Head of caudate nucleus (tissue), 42 donors: ENCODE data around the gene CENPB.
"Not testable (repeated sequence)": the region's sequence is repeated elsewhere in the genome, so short reads cannot be mapped to it uniquely, and the experiment has no call there.

Experiments used
- DNase-seq, 42 donors: peaks; one replicate each; pipeline versions ENCODE4 v3.0.0 to v3.0.0-alpha.2; 2020 to 2021; ENCODE audit warnings: mixed read lengths in 7 of 42
- intact Hi-C: fragments of 100-400 bp; cut with DNase I; formaldehyde crosslinking; loops from one replicate; pipeline ENCODE4 v1.15.0; 2022

The CENPB gene, protein sequence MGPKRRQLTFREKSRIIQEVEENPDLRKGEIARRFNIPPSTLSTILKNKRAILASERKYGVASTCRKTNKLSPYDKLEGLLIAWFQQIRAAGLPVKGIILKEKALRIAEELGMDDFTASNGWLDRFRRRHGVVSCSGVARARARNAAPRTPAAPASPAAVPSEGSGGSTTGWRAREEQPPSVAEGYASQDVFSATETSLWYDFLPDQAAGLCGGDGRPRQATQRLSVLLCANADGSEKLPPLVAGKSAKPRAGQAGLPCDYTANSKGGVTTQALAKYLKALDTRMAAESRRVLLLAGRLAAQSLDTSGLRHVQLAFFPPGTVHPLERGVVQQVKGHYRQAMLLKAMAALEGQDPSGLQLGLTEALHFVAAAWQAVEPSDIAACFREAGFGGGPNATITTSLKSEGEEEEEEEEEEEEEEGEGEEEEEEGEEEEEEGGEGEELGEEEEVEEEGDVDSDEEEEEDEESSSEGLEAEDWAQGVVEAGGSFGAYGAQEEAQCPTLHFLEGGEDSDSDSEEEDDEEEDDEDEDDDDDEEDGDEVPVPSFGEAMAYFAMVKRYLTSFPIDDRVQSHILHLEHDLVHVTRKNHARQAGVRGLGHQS

DNA sequence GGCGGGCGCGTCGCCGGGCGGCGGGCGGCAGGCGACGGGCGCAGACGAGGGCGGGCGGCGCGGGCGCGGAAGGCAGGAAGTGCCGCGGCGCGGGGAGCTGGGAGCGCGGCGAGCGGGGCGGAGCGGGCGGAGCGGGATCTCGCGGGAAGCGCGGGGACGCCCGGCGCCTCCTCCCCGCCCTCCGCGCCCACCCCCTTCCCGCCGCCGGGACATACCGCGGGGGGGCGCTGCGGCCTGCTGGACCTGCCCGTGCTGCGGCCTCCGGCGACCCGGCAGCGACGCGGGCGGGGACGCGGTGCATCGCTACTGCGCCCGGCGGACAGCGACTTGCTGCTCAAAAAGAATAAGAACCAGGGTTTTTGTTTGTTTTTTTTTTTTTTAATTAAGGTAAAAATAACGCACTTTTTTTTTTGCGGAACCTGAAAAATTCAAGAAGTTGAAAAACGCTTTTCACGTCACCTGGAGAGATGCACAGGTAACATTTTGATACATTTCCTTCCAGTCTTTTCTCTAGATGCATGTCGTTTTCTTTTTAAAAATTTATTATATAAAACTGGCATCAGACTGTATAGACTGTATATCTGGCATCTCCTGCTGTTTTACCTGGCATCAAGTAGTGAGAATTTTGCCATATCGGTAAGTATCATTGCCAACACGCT, at the start of gene CENPB:
TSS of gene CENPB (minus strand) at position 76 of the 659 bp plus-strand sequence. CDS start 257 bp downstream, outside the sequence.
- peak; percentile 74 to 96 (median 92) for DNase-seq
- intact Hi-C loops: loop anchor here (10.0 kb wide), 1 partner anchor 228 kb away; the partner anchor contains the start of gene RNF24

DNA sequence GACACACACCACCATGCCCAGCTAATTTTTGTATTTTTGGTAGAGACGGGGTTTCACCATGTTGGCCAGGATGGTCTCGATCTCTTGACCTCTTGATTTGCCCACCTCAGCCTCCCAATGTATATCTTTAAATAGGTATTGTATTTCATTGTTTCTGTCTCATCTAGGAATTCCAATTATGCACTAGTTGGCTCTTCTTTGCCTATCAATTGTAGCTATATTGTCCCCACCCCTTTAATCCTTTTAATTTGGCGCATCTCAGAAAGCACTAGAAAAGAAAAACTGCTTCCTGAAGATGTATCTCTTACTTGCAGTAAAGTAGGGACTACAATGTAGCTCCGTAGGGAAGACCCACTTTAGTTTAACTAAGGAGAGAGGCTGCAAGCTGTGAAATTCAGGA, 49.6 kb upstream of the CENPB start:
- DNase-seq: no peak
- intact Hi-C loops: no loop called here

DNA sequence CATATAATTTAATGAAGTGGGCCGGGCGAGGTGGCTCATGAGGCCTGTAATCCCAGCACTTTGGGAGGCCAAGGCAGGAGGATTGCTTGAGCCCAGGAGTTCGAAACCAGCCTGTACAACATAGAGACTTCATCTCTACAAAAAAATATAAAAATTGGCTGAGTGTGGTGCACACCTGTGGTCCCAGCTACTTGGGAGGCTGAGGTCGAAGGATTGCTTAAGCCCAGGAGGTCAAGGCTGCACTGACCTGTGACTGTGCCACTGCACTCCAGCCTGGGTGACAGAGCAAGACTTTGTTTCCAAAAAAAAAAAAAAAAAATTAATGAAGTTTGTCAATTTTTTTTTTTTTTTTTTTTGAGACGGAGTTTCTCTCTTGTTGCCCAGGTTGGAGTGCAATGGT, 43.4 kb upstream of the CENPB start:
- DNase-seq, intact Hi-C loops: not testable (repeated sequence)

DNA sequence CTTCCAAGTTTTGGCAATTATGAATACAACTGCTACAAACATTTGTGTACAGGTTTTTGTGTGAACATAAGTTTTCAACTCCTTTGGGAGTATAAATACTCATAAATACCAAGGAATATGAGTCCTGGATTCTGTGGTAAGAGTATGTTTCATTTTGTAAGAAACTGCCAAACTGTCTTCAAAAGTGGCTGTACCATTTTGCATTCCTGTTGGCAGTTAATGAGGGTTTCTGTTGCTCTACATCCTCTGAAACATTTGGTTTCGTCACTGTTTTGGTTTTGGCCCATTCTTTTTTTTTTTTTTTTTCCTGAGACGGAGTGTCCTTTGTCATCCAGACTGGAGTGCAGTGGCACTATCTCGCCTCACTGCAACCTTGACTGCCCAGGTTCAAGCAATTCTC, 42.3 kb upstream of the CENPB start:
- intact Hi-C loops: no loop called here
- DNase-seq: no peak

DNA sequence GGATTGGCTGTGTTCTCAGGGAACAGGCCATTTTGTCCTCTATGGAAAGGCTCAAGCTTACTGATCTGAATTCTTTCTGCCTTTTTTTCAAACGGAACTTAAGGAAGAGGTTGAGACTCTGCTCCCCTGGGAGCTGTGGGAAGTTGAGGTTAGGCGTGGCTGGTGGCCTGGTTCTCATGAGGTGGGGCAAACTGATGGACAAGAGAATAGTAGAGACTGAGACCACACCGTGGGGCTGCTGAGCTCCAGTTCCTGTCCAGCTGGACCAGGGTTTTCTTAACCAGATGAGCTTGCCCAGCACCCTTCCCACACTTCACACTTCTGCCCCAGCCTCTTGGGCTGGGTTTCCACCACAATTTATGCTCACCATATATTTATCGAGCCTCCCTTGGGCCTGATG, 39.9 kb upstream of the CENPB start:
- intact Hi-C loops: no loop called here
- peak in 1 of 42 donors; percentile 3 for DNase-seq

DNA sequence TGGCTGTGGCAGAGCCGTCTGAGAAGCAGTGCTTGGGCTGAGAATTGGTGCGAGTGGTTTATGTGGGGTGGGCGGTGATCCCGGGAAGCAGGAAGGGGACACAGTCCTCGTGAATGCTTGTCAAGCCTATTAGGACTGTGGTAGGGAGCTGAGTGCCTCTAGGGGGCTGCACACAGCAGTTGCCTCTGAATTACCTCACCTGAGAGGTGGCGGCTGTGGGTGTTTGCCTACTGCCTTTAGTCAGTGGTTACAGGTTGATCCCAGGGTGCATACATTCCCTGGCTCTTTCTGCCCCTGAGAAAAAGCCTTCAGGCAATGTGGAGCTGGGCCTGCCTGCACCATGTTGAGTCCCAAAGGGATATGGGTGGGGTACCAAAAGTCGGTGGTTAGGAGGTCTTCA, 39.0 kb upstream of the CENPB start:
- DNase-seq: peak in 21 of 42 donors; percentile 27 to 81 (median 52)
- intact Hi-C loops: no loop called here

DNA sequence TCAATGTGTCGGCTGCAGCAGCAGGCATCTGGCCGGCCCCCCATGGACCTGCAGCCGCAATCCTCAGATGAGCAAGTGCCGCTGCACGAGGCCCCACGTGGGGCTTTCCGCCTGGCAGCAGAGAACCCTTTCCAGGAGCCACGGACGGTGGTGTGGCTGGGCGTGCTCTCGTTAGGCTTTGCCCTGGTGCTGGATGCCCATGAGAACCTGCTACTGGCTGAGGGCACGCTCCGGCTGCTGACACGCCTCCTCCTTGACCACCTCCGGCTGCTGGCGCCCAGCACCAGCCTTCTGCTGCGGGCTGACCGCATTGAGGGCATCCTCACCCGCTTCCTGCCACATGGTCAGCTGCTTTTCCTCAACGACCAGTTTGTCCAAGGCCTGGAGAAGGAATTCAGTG, 37.3 kb upstream of the CENPB start:
- DNase-seq: no peak
- intact Hi-C loops: no loop called here

DNA sequence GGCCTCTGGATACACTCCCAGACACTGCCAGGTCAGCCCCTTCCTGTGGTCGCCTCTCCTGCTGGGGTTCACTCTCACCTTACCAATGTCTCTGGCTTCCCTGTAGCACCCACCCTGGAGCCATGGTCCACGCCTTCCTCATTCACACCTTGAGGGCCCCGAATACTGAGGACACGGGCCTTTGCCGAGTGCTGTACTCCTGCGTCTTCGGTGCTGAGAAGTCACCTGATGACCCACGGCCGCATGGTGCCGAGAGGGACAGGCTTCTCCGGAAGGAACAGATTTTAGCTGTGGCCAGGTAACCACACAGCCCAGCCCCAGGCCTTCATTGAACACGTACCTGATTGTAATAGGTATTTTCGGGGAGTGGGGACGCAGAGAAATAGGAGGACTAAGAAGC, 35.5 kb upstream of the CENPB start:
- DNase-seq: no peak
- intact Hi-C loops: loop anchor here (2.0 kb wide), 2 partner anchors 37 to 53 kb away; no protein-coding TSS in a partner anchor

DNA sequence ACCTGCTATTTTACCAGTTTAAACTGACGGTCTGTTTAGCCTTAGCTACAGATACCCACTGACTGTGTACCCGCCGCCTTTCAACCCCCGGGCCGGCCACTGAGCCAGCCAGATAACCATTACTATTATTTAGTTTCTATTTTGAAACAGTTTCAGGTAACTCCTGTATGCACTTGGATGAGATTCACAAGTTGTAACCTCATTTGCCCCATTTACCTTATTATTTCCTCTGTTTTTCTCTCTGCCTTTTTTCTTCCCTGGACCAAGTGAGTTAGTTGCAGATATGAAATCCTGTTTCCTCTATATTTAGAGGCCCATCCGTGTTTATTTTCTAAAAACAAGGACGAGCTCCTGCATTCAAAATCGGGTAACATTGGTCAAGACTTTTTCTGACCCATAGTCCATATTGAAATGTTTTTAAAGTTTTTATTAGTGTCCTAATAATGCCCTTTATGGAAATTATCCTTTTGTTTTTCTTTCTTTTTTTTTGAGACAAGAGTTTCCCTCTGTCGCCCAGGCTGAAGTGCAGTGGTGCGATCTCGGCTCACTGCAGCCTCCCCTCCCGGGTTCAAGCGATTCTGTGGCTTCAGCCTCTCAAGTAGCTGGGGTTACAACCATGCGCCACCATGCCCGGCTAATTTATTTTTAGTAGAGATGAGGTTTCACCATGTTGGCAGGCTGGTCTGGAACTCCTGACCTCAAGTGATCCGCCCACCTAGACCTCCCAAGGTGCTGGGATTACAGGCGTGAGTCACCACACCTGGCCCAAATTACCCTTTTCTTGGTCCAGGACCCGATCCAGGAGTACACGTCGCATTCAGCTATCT, 34.6 kb upstream of the CENPB start:
- intact Hi-C loops: loop anchor here (2.0 kb wide), 2 partner anchors 36 to 52 kb away; no protein-coding TSS in a partner anchor
- no peak for DNase-seq

DNA sequence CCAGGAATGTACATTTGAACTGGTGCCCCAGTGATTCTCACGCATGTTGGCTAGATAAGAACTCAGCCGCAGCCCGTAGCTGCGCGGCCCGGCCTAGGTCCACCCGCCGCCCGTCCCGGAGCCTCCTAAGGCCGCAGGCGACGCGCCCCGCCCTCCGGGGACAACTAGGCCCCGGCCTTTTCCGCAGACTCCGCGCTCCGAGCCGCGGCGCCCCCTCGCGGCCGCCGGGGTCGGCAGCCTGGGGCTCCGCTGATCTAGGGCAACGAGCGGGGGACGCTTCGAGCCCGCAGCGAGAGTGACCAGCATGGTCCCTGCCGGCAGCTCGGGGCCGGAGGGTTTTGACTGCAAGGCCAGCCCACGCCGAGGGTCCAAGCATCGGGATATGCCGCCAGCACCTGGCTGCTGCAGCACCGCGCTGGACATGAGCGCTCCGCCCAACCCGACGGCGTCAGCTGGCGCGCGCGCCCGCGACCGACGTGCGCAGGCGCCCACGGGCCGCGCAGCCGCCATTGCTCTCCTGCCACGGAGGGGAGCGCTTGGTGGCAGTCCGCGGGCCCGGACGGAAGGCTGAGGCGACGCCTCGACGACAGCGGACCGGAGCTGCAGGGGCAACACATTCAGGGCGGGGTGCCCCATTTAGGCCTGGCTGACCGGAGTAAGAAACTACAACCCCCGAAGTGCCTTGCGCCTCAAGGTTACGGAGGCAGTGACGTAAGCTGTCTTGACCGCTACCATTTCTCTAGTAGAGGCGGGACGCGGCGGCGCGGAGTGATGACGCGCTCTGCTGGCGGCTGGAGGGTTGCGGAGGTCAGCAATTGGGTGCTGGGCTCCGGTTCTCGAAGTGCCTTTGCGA, 33.7 kb upstream of the CENPB start, which contains the start of gene AP5S1:
TSS of gene AP5S1 (plus strand) at position 500 of the 853 bp plus-strand sequence. CDS start 1,571 bp downstream, outside the sequence.
- intact Hi-C loops: loop anchor here (2.0 kb wide), 2 partner anchors 35 to 51 kb away; no protein-coding TSS in a partner anchor
- peak; percentile 92 to 99 (median 98) for DNase-seq

DNA sequence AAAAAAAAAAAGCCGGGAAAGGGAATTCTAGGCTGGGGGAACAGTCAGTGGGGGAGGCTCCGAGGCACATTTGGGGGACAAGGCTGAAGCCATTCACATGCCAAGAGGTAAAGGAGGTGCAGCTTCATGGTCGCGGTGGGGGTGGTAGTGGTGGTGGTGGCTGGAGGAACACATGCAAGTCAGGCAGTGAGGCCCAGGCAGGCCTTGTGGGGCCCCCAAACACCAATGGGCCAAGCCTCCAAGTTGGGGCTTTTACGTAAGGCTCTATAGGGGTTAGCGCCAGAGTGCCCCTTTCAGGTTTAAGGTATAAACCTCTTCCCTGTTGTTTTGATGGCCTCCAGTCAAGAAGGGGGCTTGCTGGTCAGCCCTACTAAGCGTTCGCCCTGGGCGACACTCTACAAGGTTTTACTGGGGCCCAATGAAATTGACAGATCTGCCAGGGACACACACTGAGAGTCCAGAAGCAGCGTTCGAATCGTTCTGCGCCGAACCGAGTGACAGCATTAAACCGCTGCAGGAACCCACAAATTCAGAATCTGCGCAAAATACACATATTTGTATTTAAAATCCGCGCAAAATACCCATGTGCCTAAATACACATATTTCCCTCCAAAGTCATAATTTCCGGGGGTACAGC, 33.0 kb upstream of the CENPB start:
- DNase-seq: peak in 1 of 42 donors; percentile 11
- intact Hi-C loops: loop anchor here (2.0 kb wide), 2 partner anchors 35 to 51 kb away; no protein-coding TSS in a partner anchor

DNA sequence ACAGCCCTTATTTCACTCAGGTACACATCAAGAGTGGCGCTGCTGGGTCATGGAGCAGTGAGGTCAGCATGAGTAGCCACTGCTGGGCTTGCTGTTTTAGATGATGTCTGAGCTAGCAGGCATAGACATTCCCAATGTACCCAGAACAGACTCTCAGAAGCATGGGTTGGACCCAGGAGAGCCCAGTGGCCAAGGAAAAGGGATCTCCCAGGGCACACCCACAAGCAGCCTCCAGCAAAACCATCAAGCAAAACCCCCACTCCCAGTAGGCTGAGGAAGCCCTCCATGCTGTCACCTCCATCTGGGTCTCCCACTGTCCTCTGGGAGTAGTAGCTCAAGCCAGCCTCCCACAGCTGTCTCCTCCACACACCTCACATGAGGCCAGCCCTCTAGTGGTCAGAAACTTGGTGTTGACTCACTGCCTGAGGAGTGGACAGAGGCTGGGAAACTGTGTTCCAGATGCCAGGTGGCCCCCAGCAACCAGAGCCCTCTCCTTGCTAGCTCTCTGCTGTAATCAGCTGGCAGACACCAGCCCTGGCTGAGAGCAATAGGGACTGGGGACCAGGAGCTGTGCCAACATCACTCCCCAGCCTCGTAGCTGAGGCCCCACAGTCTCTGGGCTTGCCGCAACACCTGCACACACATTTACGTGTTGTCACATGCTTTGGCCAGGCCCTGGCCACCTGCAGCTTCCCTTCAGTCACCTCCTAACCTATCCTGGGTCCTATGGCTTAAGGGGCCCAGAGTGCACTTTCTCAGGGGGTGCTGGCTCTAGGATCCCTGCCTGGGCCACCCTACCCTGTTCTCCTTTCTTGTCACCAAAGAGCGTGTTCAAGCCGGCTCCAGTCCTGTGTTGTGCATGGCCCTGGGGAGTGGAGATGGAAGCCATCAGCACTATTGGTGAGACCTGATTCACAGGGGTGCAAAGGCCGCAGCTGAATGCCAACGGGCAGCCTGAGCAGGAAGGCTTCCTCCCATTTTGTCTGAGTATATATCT, 31.9 kb upstream of the CENPB start:
- intact Hi-C loops: no loop called here
- DNase-seq: peak in 21 of 42 donors; percentile 44 to 83 (median 61)

DNA sequence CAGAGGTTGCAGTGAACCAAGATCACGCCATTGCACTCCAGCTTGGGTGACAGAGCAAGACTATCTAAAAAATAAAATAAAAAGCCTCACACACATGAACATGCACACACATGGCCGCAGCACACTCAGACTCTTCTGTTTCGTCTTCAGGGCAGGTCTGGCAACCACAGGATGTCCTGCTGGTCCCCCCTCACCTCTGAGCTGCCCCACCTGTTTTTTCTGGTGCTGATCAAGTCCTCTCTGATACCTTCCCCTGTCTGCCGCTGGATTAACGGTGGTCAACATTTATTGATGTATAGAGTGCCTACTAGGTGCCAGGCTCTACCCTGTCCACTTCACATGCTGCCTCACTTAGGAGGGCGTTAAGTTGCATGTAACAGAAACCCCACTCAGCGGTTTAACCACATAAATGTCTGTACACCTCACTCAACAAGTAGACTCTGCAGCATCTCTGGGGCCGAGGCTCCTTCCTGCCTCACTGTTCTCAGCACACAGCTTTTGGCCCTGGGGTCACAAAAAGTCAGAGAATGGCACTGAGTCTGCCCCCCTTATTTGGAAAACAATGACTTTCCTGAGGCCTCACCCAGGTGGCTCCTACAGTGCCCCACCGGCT, 29.3 kb upstream of the CENPB start:
- intact Hi-C loops: no loop called here

DNA sequence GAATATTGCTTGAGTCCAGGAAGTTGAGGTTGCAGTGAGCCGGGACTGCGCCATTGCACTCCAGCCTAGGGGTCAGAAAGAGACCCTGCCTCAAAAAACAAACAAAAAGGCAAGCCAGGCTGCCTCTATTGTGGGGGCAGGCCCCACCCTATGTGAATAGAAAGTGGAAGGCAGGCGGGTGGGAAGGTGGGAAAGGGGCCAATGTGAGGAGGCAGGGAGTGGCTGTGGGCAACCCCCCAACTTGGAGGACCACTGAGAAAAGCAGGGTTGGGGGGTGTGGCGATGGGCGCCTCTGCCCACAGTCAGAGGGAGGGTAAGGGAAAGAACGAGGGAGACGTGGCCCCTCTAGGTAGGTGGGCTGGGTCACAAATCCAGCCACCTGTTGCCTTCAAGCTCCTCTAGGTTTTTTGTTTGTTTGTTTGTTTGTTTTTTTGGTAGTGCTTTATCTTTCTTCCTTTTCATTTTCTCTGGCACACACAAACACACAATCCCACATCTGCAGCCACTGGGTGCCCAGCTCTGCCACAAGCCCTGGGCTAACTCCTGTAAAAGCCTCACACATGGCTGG, 28.5 kb upstream of the CENPB start:
- intact Hi-C loops: no loop called here
- peak in 2 of 42 donors; percentile 4 to 13 for DNase-seq

More for the DNA sequence above, 29.3 kb upstream of the CENPB start:
- DNase-seq: no peak

DNA sequence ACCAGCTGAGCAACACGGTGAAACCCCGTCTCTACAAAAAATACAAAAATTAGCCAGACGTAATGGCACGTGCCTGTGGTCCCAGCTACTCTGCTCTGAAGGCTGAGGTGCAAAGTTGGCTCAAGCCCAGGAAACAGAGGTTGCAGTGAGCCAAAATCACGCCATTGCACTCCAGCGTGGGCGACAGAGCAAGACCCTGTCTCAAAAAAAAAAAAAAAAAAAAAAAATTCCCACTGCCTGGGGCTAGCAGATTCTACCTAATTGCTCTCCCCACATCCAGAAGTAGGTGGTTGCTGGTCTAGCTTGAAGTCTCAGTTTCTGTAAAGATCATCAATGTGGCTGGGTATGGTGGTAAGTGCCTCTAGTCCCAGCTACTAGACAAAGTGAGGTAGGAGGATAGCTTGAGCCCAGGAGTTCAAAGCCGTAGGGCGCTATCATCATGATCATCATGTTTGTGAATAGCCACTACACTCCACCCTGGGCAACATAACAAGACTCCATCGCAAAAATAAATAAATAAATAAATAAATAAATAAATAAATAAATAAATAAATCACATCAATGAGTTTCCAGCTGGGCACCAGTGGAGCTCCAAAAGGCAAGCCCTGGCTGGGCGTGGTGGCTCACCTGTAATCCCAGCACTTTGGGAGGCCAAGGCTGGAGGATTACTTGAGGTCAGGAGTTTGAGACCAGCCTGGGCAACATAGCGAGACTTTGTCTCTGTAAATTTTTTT, 27.5 kb upstream of the CENPB start:
- DNase-seq: peak in 1 of 42 donors; percentile 24
- intact Hi-C loops: no loop called here
